Adrenal gland (tissue), 12 donors: Measurements from ENCODE around the gene TOP3B. TPM values are rescaled to one million over a fixed set of nuclear protein-coding genes. Genes with fewer than 3 reads are reported as not detected.

Experiments
- DNase-seq, 7 donors: peaks; one replicate each; pipeline ENCODE4 v3.0.0-alpha.2; 2019 to 2020
- H3K27ac ChIP-seq, 5 donors: fragments of 200-600 bp; sonication (generic) in 4 of 5; 1 replicate in 3 of 5; 2 replicates in 2 of 5; pipeline versions ENCODE4 v1.5.1 to v1.8.0; 2016 to 2020; ENCODE audit warnings: mild to moderate bottlenecking in 1 of 5
- H3K27me3 ChIP-seq: fragments of 200-600 bp; 2 replicates; pipeline ENCODE4 v1.8.0; 2021
- H3K36me3 ChIP-seq, 2 donors: fragments of 200-600 bp; replicated peaks in 1 of 2; 1 replicate in 1 of 2; 2 replicates in 1 of 2; pipeline versions ENCODE4 v1.5.1 to v1.8.0; 2018 to 2022
- H3K4me1 ChIP-seq, 2 donors: fragments of 200-600 bp; replicated peaks in 1 of 2; 1 replicate in 1 of 2; 2 replicates in 1 of 2; pipeline versions ENCODE4 v1.5.1 to v1.8.0; 2018 to 2021
- H3K4me3 ChIP-seq, 4 donors: fragments of 200-600 bp; sonication (generic) in 3 of 4; one replicate each; pipeline ENCODE4 v1.5.1; 2016 to 2018
- H3K9me3 ChIP-seq, 3 donors: fragments of 200-600 bp; sonication (generic) in 1 of 3; replicated peaks in 1 of 3; 1 replicate in 2 of 3; 2 replicates in 1 of 3; pipeline versions ENCODE4 v1.5.1 to v1.8.0; 2016 to 2021
- POLR2A ChIP-seq, 2 donors: fragments of 450-650 bp; IDR thresholded peaks; one replicate each; pipeline ENCODE4 v1.6.1; 2017; ENCODE audit warnings: antibody characterized with exemption in 2 of 2, mild to moderate bottlenecking in 2 of 2, moderate library complexity in 1 of 2
- WGBS, 4 donors: extraction: QIAGEN DNeasy Blood & Tissue Kit in 2 of 4; methylation state at CpG; one replicate each; pipeline versions ENCODE4 v1.1.5 to v1.1.7; 2013 to 2017; 5-methylcytosine and 5-hydroxymethylcytosine counted together
- intact Hi-C, 2 donors: fragments of 100-400 bp; cut with DNase I; formaldehyde crosslinking; loops; one replicate each; pipeline versions ENCODE4 v1.14.1 to v1.15.0; 2022 to 2023
- polyA plus RNA-seq, 3 donors: library from polyadenylated mRNA; stranded (reverse); fragments of 200-250 nt in 2 of 3; fragments of 350-450 nt in 1 of 3; fragmentation: Illumina TruSeq in 1 of 3; extraction: RNeasy Lipid Tissue Mini Kit (QIAGEN cat#74804) in 1 of 3; gene quantifications; one replicate each; pipeline ENCODE4 v1.2.3, GENCODE V29; 2013 to 2014
- total RNA-seq, 9 donors: library from RNA; depleted of rRNA in 4 of 9; stranded (reverse); fragments of >200 nt in 4 of 9; fragments of 120-200 nt in 1 of 9; fragmentation: NEBNext Ultra II Directional in 1 of 9; extraction: Animal tissue kit (Norgen Biotek cat#: 25700) in 1 of 9; gene quantifications; one replicate each; pipeline versions ENCODE4 v1.1.0 to v1.2.4, GENCODE V29; 2013 to 2023
- TF ChIP-seq, protein P1 (sequence below), 6 experiments: fragments of 450-650 bp in 4 of 6; fragments of 200-600 bp in 2 of 6; sonication (generic) in 1 of 6; IDR thresholded peaks; 1 replicate in 5 of 6; 2 replicates in 1 of 6; pipeline versions ENCODE4 v1.5.1 to v1.8.0; 2016 to 2021; ENCODE audit warnings: antibody characterized with exemption in 6 of 6, mild to moderate bottlenecking in 2 of 6, moderate library complexity in 1 of 6
- donor health status: healthy with polysubstance abuse.
- donor health status: Bipolar disorder and iron deficiency.
- donor health status: DM: yes; HTN: yes; CAD: no.
- donor health status: DM: no; HTN: no; CAD: no.
- donor health status: DM: no; HTN: no; CAD: no.
- donor health status: DM: yes; HTN: yes; CAD: no.

Gene TOP3B
- total and polyA plus RNA-seq, 12 donors = 8.5 to 31.8 (median 21.8) TPM

DNA sequence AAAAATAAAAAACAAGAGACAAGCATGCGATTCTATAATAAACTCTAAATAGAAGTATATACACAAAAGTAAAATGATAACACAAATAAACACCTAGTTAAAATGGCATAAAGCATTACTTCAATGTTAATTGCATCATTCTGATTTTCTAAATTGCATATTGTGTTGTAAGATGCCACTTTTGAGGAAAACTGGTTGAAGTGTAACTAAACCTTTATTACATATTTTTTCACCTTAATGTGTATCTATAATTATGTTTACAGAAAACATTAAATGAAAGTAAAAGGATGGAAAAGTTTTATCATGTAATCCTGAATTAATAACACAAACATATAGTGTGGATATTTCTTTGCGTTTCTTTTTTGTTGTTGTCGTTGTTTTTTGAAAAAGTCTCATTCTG, 45.4 kb upstream of the TOP3B start:
- Histone ChIP-seq H3K27ac (no peak overlapping the region), H3K4me3 (no peak overlapping the region), H3K9me3 (no peaks in the 10 kb centered on the region), H3K36me3 (no peaks in the 10 kb centered on the region), H3K4me1 (no peaks in the 10 kb centered on the region), H3K27me3 (no peaks in the 10 kb centered on the region)
- DNase-seq = no peak
- WGBS, 4 donors = 82 to 93% (median 88%) methylated on average over 3 of the region's 3 CpGs
- intact Hi-C loops = no loop called here
- no peak for TF ChIP-seq POLR2A (IDR thresholded peaks at IDR 0.05)
- TF ChIP-seq, protein P1, sequence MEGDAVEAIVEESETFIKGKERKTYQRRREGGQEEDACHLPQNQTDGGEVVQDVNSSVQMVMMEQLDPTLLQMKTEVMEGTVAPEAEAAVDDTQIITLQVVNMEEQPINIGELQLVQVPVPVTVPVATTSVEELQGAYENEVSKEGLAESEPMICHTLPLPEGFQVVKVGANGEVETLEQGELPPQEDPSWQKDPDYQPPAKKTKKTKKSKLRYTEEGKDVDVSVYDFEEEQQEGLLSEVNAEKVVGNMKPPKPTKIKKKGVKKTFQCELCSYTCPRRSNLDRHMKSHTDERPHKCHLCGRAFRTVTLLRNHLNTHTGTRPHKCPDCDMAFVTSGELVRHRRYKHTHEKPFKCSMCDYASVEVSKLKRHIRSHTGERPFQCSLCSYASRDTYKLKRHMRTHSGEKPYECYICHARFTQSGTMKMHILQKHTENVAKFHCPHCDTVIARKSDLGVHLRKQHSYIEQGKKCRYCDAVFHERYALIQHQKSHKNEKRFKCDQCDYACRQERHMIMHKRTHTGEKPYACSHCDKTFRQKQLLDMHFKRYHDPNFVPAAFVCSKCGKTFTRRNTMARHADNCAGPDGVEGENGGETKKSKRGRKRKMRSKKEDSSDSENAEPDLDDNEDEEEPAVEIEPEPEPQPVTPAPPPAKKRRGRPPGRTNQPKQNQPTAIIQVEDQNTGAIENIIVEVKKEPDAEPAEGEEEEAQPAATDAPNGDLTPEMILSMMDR (IDR thresholded peaks at IDR 0.05) = no peak

GRCh38 chr22:22026157-22026831, 43.7 kb upstream of the TOP3B start:
- no peak overlapping the region for H3K27ac ChIP-seq
- intact Hi-C loops = no loop called here
- no peaks in the 10 kb centered on the region for H3K36me3 ChIP-seq
- no peak for TF ChIP-seq POLR2A (IDR thresholded peaks at IDR 0.05)
- TF ChIP-seq, protein P1 (IDR thresholded peaks at IDR 0.05) = no peak
- WGBS, 4 donors = 62 to 80% (median 69%) methylated on average over 5 to 13 of the region's 13 CpGs
- H3K4me3 ChIP-seq = no peak overlapping the region
- no peak for DNase-seq
- H3K9me3 ChIP-seq = no peaks in the 10 kb centered on the region
- no peaks in the 10 kb centered on the region for H3K27me3 ChIP-seq
- H3K4me1 ChIP-seq = no peaks in the 10 kb centered on the region

DNA sequence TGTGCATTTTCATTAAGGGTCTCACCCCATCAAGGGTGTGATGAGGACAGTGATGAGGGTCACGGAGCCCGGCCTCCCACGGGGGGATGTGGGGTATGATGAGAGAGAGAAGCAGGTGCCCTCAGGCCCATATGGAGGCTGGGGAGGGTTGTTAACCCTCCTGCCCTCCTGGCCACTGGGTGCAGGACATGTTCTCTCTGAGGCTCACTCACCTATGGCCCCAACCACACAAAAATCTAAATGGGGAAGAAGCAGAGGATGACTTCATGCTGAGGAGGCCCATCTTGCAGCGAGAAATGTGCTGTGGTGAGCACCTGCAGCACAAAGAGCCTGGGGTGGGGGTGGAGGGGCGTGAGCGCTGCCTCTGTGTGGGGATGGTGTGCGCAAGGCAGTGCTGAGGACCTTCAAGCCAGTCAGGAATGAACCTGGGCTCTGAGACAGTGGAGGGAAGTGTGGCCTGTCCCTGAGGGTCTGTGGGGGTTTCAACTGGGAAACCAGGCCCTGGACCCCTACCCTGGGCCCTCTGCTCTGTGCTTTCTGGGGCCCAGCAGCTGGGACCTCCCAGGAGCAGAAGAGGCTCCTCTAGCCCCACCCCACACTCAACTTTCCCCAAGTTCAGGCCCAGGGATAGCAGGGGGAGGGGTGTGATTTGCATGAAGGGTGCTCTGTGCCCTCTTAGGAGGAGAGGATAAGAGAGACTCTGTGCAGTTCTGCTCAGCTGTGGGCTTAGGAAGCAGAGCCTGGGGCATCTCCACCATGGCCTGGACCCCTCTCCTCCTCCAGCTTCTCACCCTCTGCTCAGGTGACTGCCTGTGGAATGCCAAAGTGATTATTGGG, 43.0 kb upstream of the TOP3B start:
- Histone ChIP-seq H3K36me3 (no peaks in the 10 kb centered on the region), H3K4me1 (no peaks in the 10 kb centered on the region), H3K27me3 (no peaks in the 10 kb centered on the region), H3K9me3 (no peaks in the 10 kb centered on the region), H3K27ac (no peak overlapping the region), H3K4me3 (no peak overlapping the region)
- 76 to 87% (median 86%) methylated on average over 7 of the region's 7 CpGs for WGBS, 4 donors
- DNase-seq = no peak
- TF ChIP-seq, protein P1 (IDR thresholded peaks at IDR 0.05) = no peak
- TF ChIP-seq POLR2A (IDR thresholded peaks at IDR 0.05) = no peak
- intact Hi-C loops = no loop called here

DNA sequence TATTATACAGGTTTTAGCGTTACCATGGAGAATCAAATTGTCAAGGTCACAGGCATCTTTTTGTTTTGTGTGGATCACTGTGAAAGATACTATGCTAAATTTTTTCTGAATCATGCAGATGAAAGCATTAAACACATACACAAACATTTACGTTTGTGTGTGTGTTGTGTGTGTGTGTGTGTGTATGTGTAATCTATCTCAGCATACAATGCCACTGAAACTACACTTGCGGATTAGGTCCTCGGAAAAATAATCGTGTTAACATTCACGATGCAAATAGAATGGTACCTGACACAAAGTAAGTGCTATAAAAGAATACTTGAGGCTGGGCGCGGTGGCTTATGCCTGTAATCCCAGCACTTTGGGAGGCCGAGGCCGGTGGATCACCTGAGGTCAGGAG, 41.9 kb upstream of the TOP3B start:
- TF ChIP-seq POLR2A (IDR thresholded peaks at IDR 0.05) = no peak
- TF ChIP-seq, protein P1 (IDR thresholded peaks at IDR 0.05) = no peak
- 86 to 91% (median 90%) methylated on average over 10 of the region's 10 CpGs for WGBS, 4 donors
- intact Hi-C loops = no loop called here
- Histone ChIP-seq H3K4me3 (no peak overlapping the region), H3K27me3 (no peaks in the 10 kb centered on the region), H3K27ac (no peak overlapping the region), H3K9me3 (no peaks in the 10 kb centered on the region), H3K36me3 (no peaks in the 10 kb centered on the region), H3K4me1 (no peaks in the 10 kb centered on the region)
- DNase-seq = no peak
